PC-9 (cell line): ENCODE measurements around the gene PLB1. TPM values are rescaled to one million over a fixed set of nuclear protein-coding genes. Genes with fewer than 3 reads are reported as not detected.

Source experiments
- BruUV-seq: library from RNA; stranded (reverse); fragments of 400-500 nt; replicated peaks from 2 replicates; lab custom pipeline; 2021; lab: Mats Ljungman, UMichigan
- CTCF ChIA-PET: fragments of 300-600 bp; sonication (Branson Sonifier 250); formaldehyde crosslinking; loops from one replicate; lab custom pipeline; 2022; ENCODE audit warnings: antibody characterized with exemption; lab: Charles Lee
- POLR2A ChIA-PET: fragments of 300-600 bp; sonication (Branson Sonifier 250); formaldehyde crosslinking; loops from one replicate; lab custom pipeline; 2022; ENCODE audit warnings: antibody characterized with exemption; ENCODE audit not compliant: unreplicated experiment; lab: Charles Lee
- DNase-seq, 2 experiments: peaks; one replicate each; pipeline versions ENCODE4 v3.0.0 to v3.0.0-alpha.2; 2015 to 2022; ENCODE audit warnings: mixed read lengths in 1 of 2
- H2AFZ ChIP-seq: fragments of 200-600 bp; sonication (generic); 2 replicates; pipeline ENCODE4 v1.8.1; 2017; ENCODE audit warnings: antibody characterized with exemption
- H3F3A ChIP-seq: fragments of 200-600 bp; sonication (generic); 2 replicates; pipeline ENCODE4 v1.8.1; 2017; ENCODE audit warnings: antibody characterized with exemption, mild to moderate bottlenecking, low read depth; ENCODE audit not compliant: insufficient read depth
- H3K27ac ChIP-seq: fragments of 200-600 bp; sonication (generic); 2 replicates; pipeline ENCODE4 v1.6.1; 2016; ENCODE audit warnings: mixed run types
- H3K27me3 ChIP-seq: fragments of 200-600 bp; sonication (generic); 2 replicates; pipeline ENCODE4 v1.6.1; 2016; ENCODE audit warnings: low read depth, mixed run types; ENCODE audit not compliant: insufficient read depth
- H3K36me3 ChIP-seq: fragments of 200-600 bp; sonication (generic); 2 replicates; pipeline ENCODE4 v1.6.1; 2016; ENCODE audit warnings: low read depth, mixed run types
- H3K4me1 ChIP-seq: fragments of 200-600 bp; sonication (generic); replicated peaks from 2 replicates; pipeline ENCODE4 v1.6.1; 2016; ENCODE audit warnings: mixed run types; ENCODE audit not compliant: insufficient read depth
- H3K4me2 ChIP-seq: fragments of 200-600 bp; sonication (generic); 2 replicates; pipeline ENCODE4 v1.6.1; 2017; ENCODE audit warnings: mixed run types
- H3K4me3 ChIP-seq: fragments of 200-600 bp; sonication (generic); 2 replicates; pipeline ENCODE4 v1.6.1; 2016; ENCODE audit warnings: mixed run types
- H3K79me2 ChIP-seq: fragments of 200-600 bp; sonication (generic); 2 replicates; pipeline ENCODE4 v1.6.1; 2017; ENCODE audit warnings: low read depth, mixed run types
- H3K9me2 ChIP-seq: fragments of 200-600 bp; sonication (generic); 2 replicates; pipeline ENCODE4 v1.8.1; 2017; ENCODE audit warnings: mild to moderate bottlenecking; ENCODE audit not compliant: insufficient read depth
- H3K9me3 ChIP-seq: fragments of 200-600 bp; sonication (generic); 2 replicates; pipeline ENCODE4 v1.8.1; 2016; ENCODE audit warnings: low read depth; ENCODE audit not compliant: insufficient read depth
- H4K20me1 ChIP-seq: fragments of 200-600 bp; sonication (generic); 2 replicates; pipeline ENCODE4 v1.8.1; 2017; ENCODE audit not compliant: insufficient read depth
- CTCF ChIP-seq: fragments of 200-600 bp; sonication (generic); conservative IDR thresholded peaks from 2 replicates; pipeline ENCODE4 v1.6.1; 2017; ENCODE audit warnings: mixed run types, antibody characterized with exemption, mild to moderate bottlenecking, moderate library complexity
- EZH2 ChIP-seq: fragments of 200-600 bp; sonication (generic); IDR thresholded peaks from 2 replicates; pipeline ENCODE4 v1.8.0; 2017; ENCODE audit warnings: antibody characterized with exemption, low read depth
- intact Hi-C: fragments of 100-400 bp; cut with micrococcal nuclease; formaldehyde crosslinking; loops from one replicate; pipeline ENCODE4 v1.10.0; 2022; ENCODE audit not compliant: unreplicated experiment
- total RNA-seq: library from RNA; stranded (reverse); gene quantifications from 2 replicates; pipeline ENCODE4 v1.2.3, GENCODE V29; 2021

The PLB1 gene
- total RNA-seq, 1 experiment from 2014 or later: 2.7 TPM

GRCh38 chr2:28643911-28644334, 148.1 kb downstream of the PLB1 start:
- intact Hi-C loops: loop anchor here (1.0 to 2.0 kb wide), 4 partner anchors 11 to 109 kb away; no protein-coding TSS in a partner anchor
- peak; percentile 48 to 92 for DNase-seq
- Histone ChIP-seq H3K27ac (peak overlapping the region; percentile 90), H3F3A (peaks cover 49% of the 10 kb centered on the region), H3K27me3 (no peaks in the 10 kb centered on the region), H4K20me1 (no peaks in the 10 kb centered on the region), H3K79me2 (no peaks in the 10 kb centered on the region), H3K4me1 (peaks cover 71% of the 10 kb centered on the region), H3K4me2 (peak overlapping the region; percentile 69), H3K36me3 (no peaks in the 10 kb centered on the region), H2AFZ (0 out of 2 replicates have a peak overlapping the region, but pooled peaks have one; percentile 7), H3K4me3 (peak overlapping the region; percentile 24; the same call in 1 of the 2 replicates), H3K9me2 (no peaks in the 10 kb centered on the region), H3K9me3 (no peaks in the 10 kb centered on the region)
- CTCF ChIA-PET: no interaction called here
- BruUV-seq: no TSS peak
- TF ChIP-seq EZH2 (no peak), CTCF (no peak)
- POLR2A ChIA-PET: interaction anchor here (0.6 to 0.8 kb wide), 2 partner anchors 10 to 18 kb away, joined by 4 to 6 read pairs; no protein-coding TSS in a partner anchor

- CTCF ChIA-PET: no interaction called here
- H3F3A ChIP-seq: peaks cover 54% of the 10 kb centered on the region
- no TSS peak for BruUV-seq
Observed at GRCh38 chr2:28644760-28645159, 148.9 kb downstream of the PLB1 start.

GRCh38 chr2:28645553-28645952, 149.7 kb downstream of the PLB1 start:
- Histone ChIP-seq H3K4me2 (no peak overlapping the region), H3F3A (peaks cover 56% of the 10 kb centered on the region), H3K9me3 (no peaks in the 10 kb centered on the region), H3K36me3 (no peaks in the 10 kb centered on the region), H2AFZ (no peak overlapping the region), H3K4me3 (no peak overlapping the region), H4K20me1 (no peaks in the 10 kb centered on the region), H3K79me2 (no peaks in the 10 kb centered on the region), H3K4me1 (peaks cover 71% of the 10 kb centered on the region), H3K9me2 (no peaks in the 10 kb centered on the region), H3K27ac (0 out of 2 replicates have a peak overlapping the region, but pooled peaks have one; percentile 90), H3K27me3 (no peaks in the 10 kb centered on the region)
- intact Hi-C loops: loop anchor here (5.0 kb wide), 1 partner anchor 33 kb away; no protein-coding TSS in a partner anchor
- DNase-seq: no peak
- no TSS peak for BruUV-seq
- no peak for TF ChIP-seq CTCF
- TF ChIP-seq EZH2: no peak
- ChIA-PET POLR2A (no interaction called here), CTCF (no interaction called here)

More at GRCh38 chr2:28644760-28645159, 148.9 kb downstream of the PLB1 start:
- H3K27ac ChIP-seq: peak overlapping the region; percentile 90
- H3K4me3 ChIP-seq: no peak overlapping the region
- peak overlapping the region; percentile 69; the same call in 1 of the 2 replicates for H3K4me2 ChIP-seq
- POLR2A ChIA-PET: interaction anchor here (0.7 kb wide), 1 partner anchor 73 kb away, joined by 8 read pairs; no protein-coding TSS in a partner anchor
- H3K4me1 ChIP-seq: peaks cover 71% of the 10 kb centered on the region
- intact Hi-C loops: loop anchor here (5.0 kb wide), 1 partner anchor 32 kb away; no protein-coding TSS in a partner anchor
- no peaks in the 10 kb centered on the region for H3K79me2 ChIP-seq
- H3K27me3 ChIP-seq: no peaks in the 10 kb centered on the region
- TF ChIP-seq CTCF (no peak), EZH2 (no peak)
- no peaks in the 10 kb centered on the region for H3K9me3 ChIP-seq
- no peak for DNase-seq
- no peaks in the 10 kb centered on the region for H4K20me1 ChIP-seq
- H2AFZ ChIP-seq: no peak overlapping the region
- H3K9me2 ChIP-seq: no peaks in the 10 kb centered on the region
- H3K36me3 ChIP-seq: no peaks in the 10 kb centered on the region
